H1 (cell line): ENCODE results near the gene KIF22. TPM values are rescaled to one million over a fixed set of nuclear protein-coding genes. Genes with fewer than 3 reads are reported as not detected.

Experiments
- CTCF ChIA-PET: fragments of 300-600 bp; sonication (Branson Sonifier 250); formaldehyde crosslinking; loops from one replicate; lab custom pipeline; 2021; ENCODE audit not compliant: partially characterized antibody; lab: Charles Lee
- POLR2A ChIA-PET: fragments of 300-600 bp; sonication (Branson Sonifier 250); formaldehyde crosslinking; loops from one replicate; lab custom pipeline; 2021; ENCODE audit warnings: inconsistent platforms; ENCODE audit not compliant: partially characterized antibody; lab: Charles Lee
- DNase-seq, 2 experiments: peaks; one replicate each; pipeline versions ENCODE4 v3.0.0 to v3.0.0-alpha.2; 2010 to 2022; ENCODE audit warnings: low spot score in 2 of 2, low read depth in 1 of 2, mixed read lengths in 1 of 2
- FAIRE-seq: peaks from 2 replicates; lab custom pipeline; 2011; peaks lifted over from hg19 to GRCh38; lab: Jason Lieb, UNC
- H2AFZ ChIP-seq: 2 replicates; pipeline ENCODE4 v1.8.1; 2012; ENCODE audit warnings: low read length, inconsistent platforms
- H2AK5ac ChIP-seq: 2 replicates; pipeline ENCODE4 v1.6.1; 2013; ENCODE audit warnings: low read depth, low read length
- H2BK120ac ChIP-seq: replicated peaks from 2 replicates; pipeline ENCODE3; 2013; ENCODE audit warnings: low read depth, low read length, inconsistent platforms
- H2BK12ac ChIP-seq: 2 replicates; pipeline ENCODE4 v1.6.1; 2013; ENCODE audit warnings: low read depth, low read length
- H2BK15ac ChIP-seq: 2 replicates; pipeline ENCODE4 v1.6.1; 2013; ENCODE audit warnings: low read length
- H2BK20ac ChIP-seq: 2 replicates; pipeline ENCODE4 v1.6.1; 2013; ENCODE audit warnings: low read length
- H2BK5ac ChIP-seq: 2 replicates; pipeline ENCODE4 v1.6.1; 2013; ENCODE audit warnings: low read depth, low read length
- H3K14ac ChIP-seq: 2 replicates; pipeline ENCODE4 v1.6.1; 2013; ENCODE audit warnings: inconsistent platforms; ENCODE audit not compliant: insufficient read length
- H3K18ac ChIP-seq: 2 replicates; pipeline ENCODE4 v1.6.1; 2013; ENCODE audit warnings: low read length; ENCODE audit errors: extremely low read depth
- H3K23ac ChIP-seq: 2 replicates; pipeline ENCODE4 v1.6.1; 2013; ENCODE audit warnings: inconsistent platforms; ENCODE audit not compliant: insufficient read length
- H3K23me2 ChIP-seq: 2 replicates; pipeline ENCODE4 v1.6.1; 2013; ENCODE audit warnings: low read depth, low read length
- H3K27ac ChIP-seq: 2 replicates; pipeline ENCODE4 v1.6.1; 2011; ENCODE audit warnings: low read depth, low read length, inconsistent platforms
- H3K27me3 ChIP-seq, 4 experiments: replicated peaks in 1 of 4; 1 replicate in 1 of 4; 2 replicates in 3 of 4; pipeline versions ENCODE4 v1.6.1 to v1.8.1; 2011 to 2013; ENCODE audit warnings: low read length in 3 of 4, mild to moderate bottlenecking in 3 of 4, inconsistent platforms in 2 of 4, mixed read lengths in 2 of 4, moderate library complexity in 1 of 4; ENCODE audit not compliant: control insufficient read depth in 3 of 4, insufficient read depth in 3 of 4; ENCODE audit errors: extremely low read depth in 1 of 4
- H3K36me3 ChIP-seq, 4 experiments: 2 replicates each; pipeline versions ENCODE4 v1.6.1 to v1.8.1; 2011 to 2013; ENCODE audit warnings: mild to moderate bottlenecking in 4 of 4, low read length in 3 of 4, moderate library complexity in 2 of 4, control low read depth in 1 of 4, inconsistent platforms in 1 of 4; ENCODE audit not compliant: insufficient read depth in 4 of 4, control insufficient read depth in 2 of 4
- H3K4ac ChIP-seq: replicated peaks from 2 replicates; pipeline ENCODE3; 2013; ENCODE audit warnings: low read length, low read depth, mixed read lengths, inconsistent platforms; ENCODE audit not compliant: insufficient read length
- H3K4me1 ChIP-seq, 4 experiments: replicated peaks in 1 of 4; 1 replicate in 1 of 4; 2 replicates in 3 of 4; pipeline versions ENCODE4 v1.6.1 to v1.8.1; 2011 to 2013; ENCODE audit warnings: low read length in 3 of 4, inconsistent platforms in 2 of 4, mixed read lengths in 1 of 4; ENCODE audit not compliant: insufficient read depth in 4 of 4, control insufficient read depth in 3 of 4
- H3K4me2 ChIP-seq, 2 experiments: 2 replicates each; pipeline versions ENCODE4 v1.6.1 to v1.8.1; 2011 to 2013; ENCODE audit warnings: low read depth in 2 of 2, low read length in 2 of 2, control low read depth in 1 of 2, inconsistent platforms in 1 of 2, mild to moderate bottlenecking in 1 of 2; ENCODE audit not compliant: insufficient read depth in 1 of 2
- H3K4me3 ChIP-seq, 4 experiments: fragments of 200-600, 300-600 bp in 1 of 4; sonication (generic), shearing (Covaris generic), sonication (Bioruptor Twin) in 1 of 4; 2 replicates each; pipeline versions ENCODE4 v1.5.1 to v1.8.1; 2011 to 2016; ENCODE audit warnings: low read length in 4 of 4, low read depth in 3 of 4, control low read depth in 2 of 4, inconsistent platforms in 2 of 4, mild to moderate bottlenecking in 2 of 4, mixed read lengths in 1 of 4, moderate library complexity in 1 of 4; ENCODE audit not compliant: insufficient read depth in 2 of 4; ENCODE audit errors: extremely low read depth in 1 of 4
- H3K56ac ChIP-seq: replicated peaks from 2 replicates; pipeline ENCODE3; 2013; ENCODE audit warnings: low read depth, mild to moderate bottlenecking, mixed read lengths, low read length, inconsistent platforms; ENCODE audit not compliant: insufficient read length
- H3K79me1 ChIP-seq: 2 replicates; pipeline ENCODE4 v1.6.1; 2013; ENCODE audit warnings: low read depth, low read length, control low read depth
- H3K79me2 ChIP-seq, 2 experiments: 2 replicates each; pipeline versions ENCODE4 v1.6.1 to v1.8.1; 2012 to 2013; ENCODE audit warnings: low read length in 2 of 2, mild to moderate bottlenecking in 2 of 2, inconsistent platforms in 1 of 2; ENCODE audit not compliant: insufficient read depth in 2 of 2, control insufficient read depth in 1 of 2
- H3K9ac ChIP-seq, 4 experiments: replicated peaks in 1 of 4; 1 replicate in 1 of 4; 2 replicates in 3 of 4; pipeline versions ENCODE4 v1.6.1 to v1.8.1; 2011 to 2013; ENCODE audit warnings: low read depth in 3 of 4, low read length in 3 of 4, control low read depth in 2 of 4, mild to moderate bottlenecking in 2 of 4, moderate library complexity in 2 of 4, inconsistent platforms in 1 of 4; ENCODE audit errors: extremely low read depth in 1 of 4
- H3K9me3 ChIP-seq, 2 experiments: 2 replicates each; pipeline versions ENCODE4 v1.6.1 to v1.8.1; 2012 to 2013; ENCODE audit warnings: mild to moderate bottlenecking in 2 of 2, moderate library complexity in 2 of 2, control low read depth in 1 of 2, inconsistent platforms in 1 of 2, low read depth in 1 of 2, low read length in 1 of 2, mixed read lengths in 1 of 2; ENCODE audit not compliant: insufficient read depth in 2 of 2
- H4K20me1 ChIP-seq, 2 experiments: replicated peaks in 1 of 2; 2 replicates each; pipeline versions ENCODE3 to v1.8.1; 2011 to 2013; ENCODE audit warnings: inconsistent platforms in 2 of 2, low read length in 2 of 2, mild to moderate bottlenecking in 1 of 2; ENCODE audit not compliant: insufficient read depth in 2 of 2, control insufficient read depth in 1 of 2
- H4K5ac ChIP-seq: 2 replicates; pipeline ENCODE4 v1.6.1; 2013; ENCODE audit warnings: low read length, low read depth, mixed read lengths, inconsistent platforms; ENCODE audit not compliant: insufficient read length
- H4K8ac ChIP-seq: 2 replicates; pipeline ENCODE4 v1.8.0; 2013; ENCODE audit warnings: mild to moderate bottlenecking, moderate library complexity, low read length, inconsistent platforms; ENCODE audit not compliant: insufficient read depth; ENCODE audit errors: extremely low read depth
- H4K91ac ChIP-seq: replicated peaks from 2 replicates; pipeline ENCODE3; 2013; ENCODE audit warnings: low read length, mixed read lengths, inconsistent platforms; ENCODE audit not compliant: insufficient read length
- BRCA1 ChIP-seq: IDR thresholded peaks from 2 replicates; pipeline ENCODE4 v1.6.1; 2012; ENCODE audit warnings: low read depth, low read length, improper control_type of control experiment
- CREB1 ChIP-seq: IDR thresholded peaks from 2 replicates; pipeline ENCODE4 v1.6.1; 2012; ENCODE audit warnings: inconsistent platforms
- CTBP2 ChIP-seq: IDR thresholded peaks from 2 replicates; pipeline ENCODE4 v1.7.0; 2011; ENCODE audit warnings: borderline replicate concordance, mild to moderate bottlenecking, moderate library complexity, mixed read lengths, low read length; ENCODE audit not compliant: insufficient read depth, insufficient read length
- JUN ChIP-seq: IDR thresholded peaks from 2 replicates; pipeline ENCODE4 v1.6.1; 2011; ENCODE audit warnings: low read depth, mild to moderate bottlenecking, improper control_type of control experiment, low read length
- KDM1A ChIP-seq: fragments of 200-600, 300-600 bp; sonication (generic); IDR thresholded peaks from 2 replicates; pipeline ENCODE4 v1.7.1; 2016; ENCODE audit warnings: mild to moderate bottlenecking, low read length, borderline replicate concordance
- SIX5 ChIP-seq: IDR thresholded peaks from 2 replicates; pipeline ENCODE4 v1.6.1; 2011; ENCODE audit warnings: mild to moderate bottlenecking, low read depth, low read length
- SP2 ChIP-seq: IDR thresholded peaks from 2 replicates; pipeline ENCODE4 v1.6.1; 2012; ENCODE audit warnings: mild to moderate bottlenecking, low read length, inconsistent platforms
- SRF ChIP-seq: IDR thresholded peaks from 2 replicates; pipeline ENCODE4 v1.6.1; 2011; ENCODE audit warnings: mild to moderate bottlenecking, low read depth, low read length, moderate library complexity
- TCF12 ChIP-seq: IDR thresholded peaks from 2 replicates; pipeline ENCODE4 v1.6.1; 2011; ENCODE audit warnings: low read depth, mild to moderate bottlenecking, low read length
- TEAD4 ChIP-seq: IDR thresholded peaks from 2 replicates; pipeline ENCODE4 v1.6.1; 2012; ENCODE audit warnings: low read depth, low read length, inconsistent platforms, mixed read lengths
- USF2 ChIP-seq: IDR thresholded peaks from 2 replicates; pipeline ENCODE4 v1.6.1; 2011; ENCODE audit warnings: low read length, improper control_type of control experiment
- WGBS, 2 experiments: shearing (Covaris generic) in 1 of 2; methylation state at CpG; one replicate each; pipeline versions ENCODE4 v1.1.6 to v1.1.7; 2013 to 2015; ENCODE audit warnings: low lambda C conversion rate in 2 of 2, mixed read lengths in 2 of 2, inconsistent platforms in 1 of 2, low coverage in 1 of 2, missing lambda C conversion rate in 1 of 2; ENCODE audit not compliant: insufficient replicate concordance in 2 of 2, insufficient coverage in 1 of 2, insufficient read length in 1 of 2; ENCODE audit errors: extremely low coverage in 1 of 2, missing lambda C conversion rate in 1 of 2; 5-methylcytosine and 5-hydroxymethylcytosine counted together
- polyA plus RNA-seq, 7 experiments: library from polyadenylated mRNA; depleted of rRNA in 3 of 7; stranded (reverse) in 5 of 7; unstranded in 2 of 7; fragments of >200 nt in 5 of 7; fragments of 200-250 nt in 2 of 7; gene quantifications; 1 replicate in 5 of 7; 2 replicates in 1 of 7; 4 replicates in 1 of 7; pipeline versions ENCODE4 v1.2.1 to v1.2.3, GENCODE V29; 2011 to 2013; ENCODE audit warnings: missing spikeins in 2 of 7, mixed read lengths in 2 of 7
- total RNA-seq: library from RNA; stranded (reverse); fragmentation: NEBNext Ultra II Directional; extraction: Animal tissue kit (Norgen Biotek cat#: 25700); gene quantifications from 2 replicates; pipeline ENCODE4 v1.2.1, GENCODE V29; 2021

The KIF22 gene
- total and polyA plus RNA-seq, 2 of the 8 experiments (the other 6 are each of a cell fraction or from before 2014, with no cell fraction given), result 139 to 142 TPM

GRCh38 chr16:29784901-29785500, 5.5 kb upstream of the KIF22 start:
- H3K18ac ChIP-seq, result peak overlapping the region; percentile 71; the same call in 1 of the 2 replicates
- WGBS, 2 experiments, result 4% methylated on average over 38 of the region's 38 CpGs; no CpG with 5 or more reads in 1 of the 2 experiments
- peaks cover 6% of the 10 kb centered on the region for H3K23me2 ChIP-seq
- no peak overlapping the region for H3K23ac ChIP-seq
- POLR2A ChIA-PET, result interaction anchor here (0.5 to 2.8 kb wide), 19 partner anchors 11 to 280 kb away, joined by 3 to 10 read pairs (median 5); partner anchors contain the start of genes ALDOA and MAZ
- FAIRE-seq (no peak), DNase-seq (peak; percentile 70 to 95)
- peak overlapping the region; percentile 28 to 70 for H3K4me2 ChIP-seq
- 0 out of 2 replicates have a peak overlapping the region, but pooled peaks have one; percentile 72 for H2BK15ac ChIP-seq
- peak overlapping the region; percentile 94 for H2BK120ac ChIP-seq
- H2BK20ac ChIP-seq, result 0 out of 2 replicates have a peak overlapping the region, but pooled peaks have one; percentile 40
- no peaks in the 10 kb centered on the region for H3K79me1 ChIP-seq
- peak overlapping the region; percentile 7 for H3K4ac ChIP-seq
- peak overlapping the region; percentile 91 for H4K91ac ChIP-seq
- no peaks in the 10 kb centered on the region for H4K20me1 ChIP-seq
- no peaks in the 10 kb centered on the region for H3K36me3 ChIP-seq
- H3K56ac ChIP-seq, result no peak overlapping the region
- peak overlapping the region; percentile 87 for H4K8ac ChIP-seq
- H3K79me2 ChIP-seq, result no peaks in the 10 kb centered on the region
- H3K14ac ChIP-seq, result no peak overlapping the region
- peak overlapping the region; percentile 52; the same call in 1 of the 2 replicates for H2BK5ac ChIP-seq
- peak overlapping the region; percentile 4 to 50 (median 33); a peak in 6 of 8 replicates for H3K4me3 ChIP-seq
- peak overlapping the region; percentile 61 for H4K5ac ChIP-seq
- peak overlapping the region; percentile 86 for H2BK12ac ChIP-seq
- H3K4me1 ChIP-seq, result peaks cover 0 to 8% (median 2%) of the 10 kb centered on the region in 4 experiments; a peak in 4 of 7 replicates
- H3K9me3 ChIP-seq, result no peaks in the 10 kb centered on the region
- H3K9ac ChIP-seq, result 0 out of 7 replicates have a peak overlapping the region, but pooled peaks of 1 of the 4 experiments have one; percentile 2
- CTCF ChIA-PET, result interaction anchor here (0.7 to 4.3 kb wide), 31 partner anchors 9 to 255 kb away, joined by 3 to 29 read pairs (median 4); no protein-coding TSS in a partner anchor
- H2AFZ ChIP-seq, result peak overlapping the region; percentile 100
- no peak overlapping the region for H2AK5ac ChIP-seq
- H3K27ac ChIP-seq, result no peak overlapping the region
- H3K27me3 ChIP-seq, result peaks cover 0 to under 1% (median 0%) of the 10 kb centered on the region in 4 experiments; a peak in 2 of 7 replicates
- no peak for TF ChIP-seq BRCA1
- no peak for TF ChIP-seq JUN
- TF ChIP-seq SIX5, result no peak
- no peak for TF ChIP-seq SRF
- TF ChIP-seq TCF12, result no peak
- no peak for TF ChIP-seq SP2
- no peak for TF ChIP-seq KDM1A
- TF ChIP-seq TEAD4, result peak; percentile 63; the same call in 1 of the 2 replicates
- TF ChIP-seq USF2, result peak; percentile 64
- TF ChIP-seq CTBP2, result peak; percentile 36
- peak; percentile 85 for TF ChIP-seq CREB1
